KBM-7 (cell line): ENCODE measurements around the gene TRPC4.

Experiments
- DNase-seq: peaks from one replicate; pipeline ENCODE4 v3.0.0-alpha.2; 2015
- in situ Hi-C: fragments of 300-500 bp; cut with MboI; formaldehyde crosslinking; loops from 2 replicates; pipeline ENCODE4 v1.14.3; 2020; ENCODE audit warnings: low sequenced_read_pairs, low pct_unique_long_range_greater_than_20kb, mixed read lengths

Gene TRPC4

DNA sequence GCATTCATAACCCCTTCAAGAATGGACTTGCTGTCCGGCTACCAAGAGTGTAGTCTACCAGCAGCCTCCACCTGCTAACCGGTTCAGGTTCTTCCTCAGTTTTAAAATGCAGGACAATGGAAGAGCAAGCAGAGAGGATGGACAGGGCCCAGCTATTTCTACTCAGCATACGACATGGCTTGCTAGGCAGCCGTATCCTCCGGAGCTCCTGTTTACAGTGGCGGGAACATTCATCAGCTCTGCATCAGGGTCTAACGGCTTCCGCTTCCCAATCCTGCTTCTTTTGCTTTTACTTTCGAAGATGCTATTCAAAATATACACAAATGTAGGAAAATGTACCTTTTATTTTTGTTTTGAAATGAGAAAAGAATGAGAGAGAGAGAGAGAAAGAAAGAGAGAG lies 118.5 kb downstream of the TRPC4 start:
- in situ Hi-C loops, result no loop called here
- DNase-seq, result no peak

DNA sequence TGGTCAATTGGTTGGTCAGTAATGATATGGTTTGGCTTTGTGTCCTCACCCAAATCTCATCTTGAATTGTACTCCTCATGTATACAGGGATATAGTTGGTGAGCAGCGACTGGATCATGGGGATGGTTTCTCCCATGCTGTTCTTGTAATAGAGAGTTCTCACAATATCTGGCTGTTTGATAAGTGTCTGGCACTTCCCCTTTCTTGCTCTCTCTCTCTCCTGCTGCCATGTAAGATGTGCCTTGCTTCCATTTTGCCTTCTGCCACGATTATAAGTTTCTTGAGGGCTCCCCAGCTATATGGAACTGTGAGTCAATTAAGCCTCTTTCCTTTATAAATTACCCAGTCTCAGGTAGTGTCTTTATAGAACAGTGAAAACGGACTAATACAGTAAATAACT lies 120.7 kb downstream of the TRPC4 start:
- DNase-seq, result no peak
- in situ Hi-C loops, result no loop called here

- in situ Hi-C loops, result no loop called here
Measured at GRCh38 chr13:37747071-37747612, 122.4 kb downstream of the TRPC4 start.

GRCh38 chr13:37741536-37741935 lies 128.0 kb downstream of the TRPC4 start:
- in situ Hi-C loops, result no loop called here

More at GRCh38 chr13:37747071-37747612, 122.4 kb downstream of the TRPC4 start:
- DNase-seq, result no peak

DNA sequence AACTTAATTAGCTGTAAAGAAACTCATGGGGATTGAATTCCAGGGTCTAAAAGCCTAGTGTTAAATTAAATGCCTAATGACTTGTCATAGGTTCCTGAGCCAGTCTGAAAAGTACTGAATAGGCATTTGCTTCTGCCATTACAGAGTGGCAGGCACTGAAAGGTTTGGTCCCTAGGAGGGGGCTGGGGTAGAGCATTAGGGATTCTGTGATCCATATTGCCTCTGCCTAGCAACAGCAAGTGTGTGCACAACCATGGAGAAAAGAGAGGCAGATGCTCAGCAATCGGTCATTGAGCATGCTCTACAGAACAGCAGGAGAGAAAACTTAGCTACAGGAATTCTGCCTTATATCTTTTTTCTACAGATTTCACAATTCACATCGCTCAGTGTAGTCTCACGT lies 133.5 kb downstream of the TRPC4 start:
- in situ Hi-C loops, result no loop called here
- DNase-seq, result no peak

More at GRCh38 chr13:37741536-37741935, 128.0 kb downstream of the TRPC4 start:
- DNase-seq, result no peak

DNA sequence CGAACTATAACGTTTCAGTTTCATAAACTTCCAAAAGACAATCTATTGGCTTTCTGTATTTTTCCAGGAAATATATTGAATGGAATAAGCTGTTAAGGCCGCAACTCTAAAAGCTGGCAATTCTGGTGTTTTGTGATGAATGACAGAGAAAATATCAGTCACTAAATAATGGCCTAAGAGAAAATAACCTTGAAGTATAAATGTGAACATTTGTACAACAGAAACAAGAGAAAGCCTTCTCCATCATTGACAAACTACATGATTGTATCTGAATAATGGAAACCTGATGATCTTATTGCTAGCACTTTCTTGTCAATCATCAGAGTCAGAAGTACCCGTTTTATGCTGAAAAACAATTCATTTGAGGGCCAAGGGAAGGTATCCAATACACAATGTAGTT lies 134.3 kb downstream of the TRPC4 start:
- in situ Hi-C loops, result no loop called here
- no peak for DNase-seq

DNA sequence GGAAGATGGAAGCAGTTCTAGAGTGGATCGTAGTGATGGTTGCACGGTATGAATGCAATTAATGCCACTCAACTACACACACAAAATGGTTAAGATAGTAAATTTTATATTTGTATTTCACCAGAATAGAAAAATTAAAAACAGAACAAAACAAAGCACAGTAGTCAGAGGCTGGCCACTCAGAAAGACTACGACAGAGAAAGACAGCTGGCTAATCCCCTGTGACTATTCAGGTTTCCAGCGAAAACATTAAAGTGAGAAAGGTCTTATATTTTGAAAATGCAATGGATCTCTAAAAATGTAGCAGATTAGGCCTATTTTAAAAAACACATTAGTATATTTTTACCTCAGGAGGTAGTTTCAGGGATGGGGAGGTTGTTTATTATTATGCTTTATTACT lies 139.7 kb downstream of the TRPC4 start:
- in situ Hi-C loops, result no loop called here

GRCh38 chr13:37716420-37717195 lies 153.0 kb downstream of the TRPC4 start:
- DNase-seq, result no peak
- in situ Hi-C loops, result no loop called here

More for the DNA sequence above, 139.7 kb downstream of the TRPC4 start:
- DNase-seq, result no peak

DNA sequence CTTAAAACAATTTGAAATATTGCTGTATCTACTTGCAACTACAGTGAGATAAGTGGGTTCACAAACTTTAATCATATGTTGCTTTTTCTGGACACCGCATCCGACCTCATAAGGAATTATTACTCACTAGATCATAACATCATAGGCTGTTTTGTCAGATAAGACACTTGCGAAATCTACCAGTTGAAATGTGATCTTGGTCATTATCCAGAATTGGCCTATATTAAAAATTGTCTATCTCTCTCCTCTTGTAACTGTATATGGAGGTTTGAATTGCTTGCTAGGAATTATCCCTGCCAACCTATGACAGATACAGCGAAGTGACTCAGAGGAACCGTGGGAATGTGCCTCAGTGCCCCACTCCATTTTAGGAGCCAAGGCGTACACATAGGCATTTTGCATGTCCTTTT lies 154.0 kb downstream of the TRPC4 start:
- DNase-seq, result no peak
- in situ Hi-C loops, result no loop called here

GRCh38 chr13:37709318-37709717 lies 160.3 kb downstream of the TRPC4 start:
- in situ Hi-C loops, result no loop called here
- no peak for DNase-seq

DNA sequence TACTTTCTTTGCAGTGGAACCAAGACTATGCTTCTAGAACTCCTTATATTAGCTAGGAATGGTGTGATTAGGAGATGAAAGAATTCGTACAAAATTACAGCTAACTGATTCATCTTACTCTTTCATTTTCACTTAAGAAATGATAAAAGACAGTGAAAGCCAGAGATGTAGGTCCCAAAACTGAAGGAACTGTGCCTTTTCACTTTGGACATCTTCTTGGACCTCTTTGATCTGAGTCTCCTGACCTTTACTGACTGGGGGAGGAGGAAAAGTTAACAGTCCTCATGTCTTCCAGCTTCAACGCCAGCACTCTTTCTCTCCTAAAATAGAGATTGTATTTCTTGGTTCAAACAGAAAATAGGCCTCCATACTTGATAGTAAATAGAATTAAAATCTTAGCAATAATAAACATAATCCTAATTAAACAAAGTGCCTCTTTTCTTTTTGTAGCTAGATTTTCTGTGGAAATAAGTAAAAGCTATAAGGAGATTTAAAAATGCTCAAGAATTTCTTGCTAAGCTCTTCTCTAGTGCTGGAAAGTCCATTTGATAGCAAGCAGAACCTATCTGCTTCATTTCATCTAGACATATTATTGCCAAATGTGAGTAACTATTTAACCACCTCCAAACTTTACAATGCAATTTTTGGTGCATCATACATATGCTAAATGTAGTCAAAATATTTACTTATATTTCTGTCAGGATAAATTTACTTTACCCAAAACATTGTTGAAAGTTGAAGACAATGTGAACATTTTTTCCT lies 161.7 kb downstream of the TRPC4 start:
- DNase-seq, result no peak
- in situ Hi-C loops, result no loop called here

DNA sequence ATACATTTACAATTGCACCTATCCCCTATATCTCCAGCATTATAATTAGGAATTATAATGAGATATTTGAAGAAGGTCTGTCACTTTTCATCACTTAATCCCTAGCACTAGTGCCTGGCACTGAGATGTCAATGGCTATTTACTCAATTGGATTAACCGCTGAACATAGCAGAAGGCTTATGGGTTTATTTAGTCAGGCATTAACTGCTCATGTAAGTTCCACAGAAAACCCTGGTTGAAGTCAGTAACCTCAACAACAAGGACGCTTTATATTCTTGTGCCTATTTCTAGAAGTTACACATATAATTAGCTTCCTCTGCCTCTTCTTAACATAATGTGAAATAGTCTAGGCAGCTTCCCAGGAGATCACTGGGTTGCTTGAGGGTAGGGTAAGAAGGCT lies 163.5 kb downstream of the TRPC4 start:
- DNase-seq, result no peak
- in situ Hi-C loops, result no loop called here

GRCh38 chr13:37701972-37702371 lies 167.6 kb downstream of the TRPC4 start:
- DNase-seq, result no peak
- in situ Hi-C loops, result no loop called here

DNA sequence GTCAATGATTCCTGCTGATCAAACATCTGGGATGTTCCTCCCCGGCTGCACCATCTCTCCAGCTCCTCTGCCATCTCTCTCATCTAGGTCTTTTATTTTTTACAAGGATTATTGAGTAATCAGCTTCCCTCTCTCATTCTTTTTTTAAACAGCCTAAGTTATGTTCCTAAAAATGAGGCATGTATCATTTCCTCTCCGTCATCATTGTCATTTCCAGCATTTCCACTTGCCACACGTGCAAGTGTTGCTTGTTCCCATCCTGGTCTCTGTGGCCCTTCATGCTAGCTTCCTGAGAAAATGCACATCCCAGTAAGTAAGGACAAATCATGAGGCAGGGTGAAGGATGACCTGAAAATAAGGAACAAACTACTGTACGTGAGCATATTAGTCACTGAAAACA lies 168.3 kb downstream of the TRPC4 start:
- in situ Hi-C loops, result no loop called here
- DNase-seq, result no peak

GRCh38 chr13:37700887-37701286 lies 168.7 kb downstream of the TRPC4 start:
- in situ Hi-C loops, result no loop called here
- DNase-seq, result no peak

GRCh38 chr13:37695200-37695599 lies 174.4 kb downstream of the TRPC4 start:
- in situ Hi-C loops, result no loop called here
- DNase-seq, result no peak

- no peak for DNase-seq
- in situ Hi-C loops, result no loop called here
Measured at GRCh38 chr13:37690361-37690760, 179.2 kb downstream of the TRPC4 start.

GRCh38 chr13:37686501-37686900 lies 183.1 kb downstream of the TRPC4 start:
- in situ Hi-C loops, result no loop called here
- DNase-seq, result no peak

- DNase-seq, result no peak
- in situ Hi-C loops, result no loop called here
Measured at GRCh38 chr13:37685206-37685605, 184.4 kb downstream of the TRPC4 start.

- in situ Hi-C loops, result no loop called here
- DNase-seq, result no peak
Measured at GRCh38 chr13:37682496-37682895, 187.1 kb downstream of the TRPC4 start.
